GM12878 (cell line): ENCODE data around the gene PPP1R3E. TPM values are rescaled to one million over a fixed set of nuclear protein-coding genes. Genes with fewer than 3 reads are reported as not detected.

Experiments used
- ATAC-seq: fragments of 200-7000 bp; cut with Tn5 transposase; 3 replicates; pipeline ENCODE4 v1.9.1; 2020; ENCODE audit warnings: mild to moderate bottlenecking, moderate library complexity
- BruUV-seq: library from RNA; stranded (reverse); fragments of 400-500 nt; replicated peaks from 2 replicates; lab custom pipeline; 2021; lab: Mats Ljungman, UMichigan
- CTCF ChIA-PET: fragments of 300-600 bp; sonication (Branson Sonifier 250); formaldehyde crosslinking; extraction: SDS; loops from one replicate; lab custom pipeline; 2021; ENCODE audit warnings: inconsistent platforms; lab: Yijun Ruan, JAX
- POLR2A ChIA-PET: fragments of 350-600 bp; formaldehyde crosslinking; extraction: SDS; loops from one replicate; lab custom pipeline; 2021; ENCODE audit warnings: inconsistent platforms; lab: Charles Lee
- RAD21 ChIA-PET: fragments of 300-600 bp; sonication (Branson Sonifier 250); formaldehyde crosslinking; loops from one replicate; lab custom pipeline; 2023; ENCODE audit warnings: antibody characterized with exemption; ENCODE audit not compliant: unreplicated experiment; lab: Charles Lee
- SMC1A ChIA-PET: fragments of 300-600 bp; sonication (Branson Sonifier 250); formaldehyde crosslinking; loops from one replicate; lab custom pipeline; 2023; ENCODE audit not compliant: unreplicated experiment, uncharacterized antibody; lab: Charles Lee
- DNase-seq: peaks from one replicate; pipeline ENCODE4 v3.0.0-alpha.2; 2011; ENCODE audit warnings: low read depth, low spot score
- FAIRE-seq: peaks from 3 replicates; lab custom pipeline; 2011; peaks lifted over from hg19 to GRCh38; lab: Jason Lieb, UNC
- H2AFZ ChIP-seq: 2 replicates; pipeline ENCODE4 v1.6.0; 2011; ENCODE audit warnings: low read depth, low read length, control low read depth; ENCODE audit not compliant: control insufficient read depth
- H3K27ac ChIP-seq: 2 replicates; pipeline ENCODE4 v1.5.1; 2011; ENCODE audit warnings: control low read depth; ENCODE audit not compliant: control insufficient read depth, insufficient read depth
- H3K27me3 ChIP-seq, 2 experiments: replicated peaks in 1 of 2; 2 replicates each; pipeline versions ENCODE4 v1.6.0 to v1.6.1; 2011; ENCODE audit warnings: low read length in 1 of 2; ENCODE audit not compliant: control insufficient read depth in 2 of 2, insufficient read depth in 2 of 2
- H3K36me3 ChIP-seq, 2 experiments: 2 replicates each; pipeline ENCODE4 v1.5.1; 2011; ENCODE audit warnings: low read length in 1 of 2; ENCODE audit not compliant: control insufficient read depth in 2 of 2, insufficient read depth in 2 of 2
- H3K4me1 ChIP-seq: 2 replicates; pipeline ENCODE4 v1.6.1; 2011; ENCODE audit warnings: mild to moderate bottlenecking, low read length, moderate library complexity, mixed read lengths; ENCODE audit not compliant: control insufficient read depth, insufficient read depth
- H3K4me2 ChIP-seq: 2 replicates; pipeline ENCODE4 v1.6.0; 2011; ENCODE audit warnings: control low read depth; ENCODE audit not compliant: control insufficient read depth, insufficient read depth
- H3K4me3 ChIP-seq: fragments of 200-600 bp; sonication (generic); 2 replicates; pipeline ENCODE4 v1.5.1; 2016
- H3K79me2 ChIP-seq: 2 replicates; pipeline ENCODE4 v1.6.0; 2011; ENCODE audit warnings: low read length; ENCODE audit not compliant: control insufficient read depth, insufficient read depth
- H3K9ac ChIP-seq: 2 replicates; pipeline ENCODE4 v1.8.0; 2011; ENCODE audit warnings: low read length, control low read depth, mixed read lengths; ENCODE audit not compliant: control insufficient read depth, insufficient read depth
- H3K9me3 ChIP-seq: replicated peaks from 3 replicates; pipeline ENCODE4 v1.5.1; 2011; ENCODE audit warnings: mild to moderate bottlenecking, low read length; ENCODE audit not compliant: control insufficient read depth, insufficient read depth
- H4K20me1 ChIP-seq: 2 replicates; pipeline ENCODE4 v1.6.0; 2011; ENCODE audit not compliant: control insufficient read depth, insufficient read depth
- IRF3 ChIP-seq: fragments of 450-650 bp; IDR thresholded peaks from 2 replicates; pipeline ENCODE4 v1.6.1; 2014; ENCODE audit warnings: mild to moderate bottlenecking
- JUNB ChIP-seq: IDR thresholded peaks from 2 replicates; pipeline ENCODE4 v1.6.1; 2016; ENCODE audit warnings: antibody characterized with exemption, mild to moderate bottlenecking
- RAD51 ChIP-seq: fragments of 450-650 bp; IDR thresholded peaks from 2 replicates; pipeline ENCODE4 v1.6.1; 2016; ENCODE audit warnings: moderate library complexity, mild to moderate bottlenecking, inconsistent platforms
- RELB ChIP-seq: fragments of 450-650 bp; IDR thresholded peaks from 2 replicates; pipeline ENCODE4 v1.6.1; 2017; ENCODE audit warnings: low read depth, mild to moderate bottlenecking, moderate library complexity
- REST ChIP-seq: IDR thresholded peaks from 2 replicates; pipeline ENCODE4 v1.6.1; 2012; ENCODE audit warnings: mild to moderate bottlenecking, low read depth, low read length
- SP1 ChIP-seq: IDR thresholded peaks from one replicate; pipeline ENCODE4 v1.6.1; 2011; ENCODE audit warnings: low read depth, low read length
- TBL1XR1 ChIP-seq: IDR thresholded peaks from 2 replicates; pipeline ENCODE4 v1.6.1; 2012; ENCODE audit warnings: low read depth, low read length, improper control_type of control experiment
- ZNF274 ChIP-seq: IDR thresholded peaks from one replicate; pipeline ENCODE4 v1.8.0; 2011; ENCODE audit not compliant: insufficient read length, insufficient read depth
- WGBS: methylation state at CpG from one replicate; pipeline ENCODE4 v1.1.6; 2016; ENCODE audit warnings: low lambda C conversion rate; ENCODE audit not compliant: insufficient replicate concordance, insufficient coverage; ENCODE audit errors: missing lambda C conversion rate; 5-methylcytosine and 5-hydroxymethylcytosine counted together
- in situ Hi-C: fragments of 300-500 bp; cut with MboI; formaldehyde crosslinking; loops from 9 replicates; pipeline ENCODE4 v1.14.3; 2018; ENCODE audit warnings: mixed read lengths
- intact Hi-C: fragments of 100-400 bp; cut with micrococcal nuclease; formaldehyde crosslinking; loops from one replicate; pipeline ENCODE4 v1.14.2; 2022; ENCODE audit not compliant: unreplicated experiment
- polyA plus RNA-seq, 11 experiments: library from polyadenylated mRNA; depleted of rRNA in 4 of 11; unstranded in 6 of 11; stranded (reverse) in 5 of 11; fragments of >200 nt; fragmentation: Nextera tagmentation in 4 of 11; fragmentation: Illumina TruSeq in 1 of 11; extraction: Ambion mirVana in 4 of 11; extraction: Trizol in 1 of 11; gene quantifications; 1 replicate in 1 of 11; 2 replicates in 10 of 11; pipeline versions ENCODE4 v1.2.1 to v1.2.3, GENCODE V29; 2011 to 2016; ENCODE audit warnings: inconsistent platforms in 2 of 11, missing spikeins in 2 of 11, low read depth in 1 of 11
- total RNA-seq, 4 experiments: library from RNA; depleted of rRNA in 3 of 4; stranded (reverse); fragments of >200 nt in 3 of 4; fragmentation: Illumina TruSeq in 1 of 4; extraction: Trizol in 1 of 4; gene quantifications; 2 replicates each; pipeline versions ENCODE4 v1.2.1 to v1.2.3, GENCODE V29; 2013 to 2021

Gene PPP1R3E
- total and polyA plus RNA-seq, 10 of the 15 experiments (the other 5 are each of a cell fraction or from before 2014, with no cell fraction given), result 4.6 to 26.4 (median 7.1) TPM

- in situ Hi-C loops, result no loop called here
- ChIA-PET POLR2A (interaction anchor here (0.5 kb wide), 1 partner anchor 27 kb away, joined by 3 read pairs; no protein-coding TSS in a partner anchor), RAD21 (no interaction called here), SMC1A (interaction anchor here (1.2 kb wide), 1 partner anchor 137 kb away, joined by 3 read pairs; no protein-coding TSS in a partner anchor), CTCF (interaction anchor here (0.6 to 1.3 kb wide), 2 partner anchors 198 to 469 kb away, joined by 3 read pairs; no protein-coding TSS in a partner anchor)
- no peak for ATAC-seq
- DNase-seq, result no peak
- no peaks in the 10 kb centered on the region for H3K79me2 ChIP-seq
- TF ChIP-seq TBL1XR1 (no peak), IRF3 (no peak), ZNF274 (no peak), REST (no peak), RAD51 (no peak), JUNB (no peak), SP1 (no peak), RELB (no peak)
- intact Hi-C loops, result no loop called here
- no peaks in the 10 kb centered on the region for H3K9me3 ChIP-seq
- no peak overlapping the region for H3K9ac ChIP-seq
- BruUV-seq, result no TSS peak
- 67% methylated on average over 4 of the region's 5 CpGs for WGBS
- H4K20me1 ChIP-seq, result no peaks in the 10 kb centered on the region
- no peak overlapping the region for H3K27ac ChIP-seq
- H2AFZ ChIP-seq, result no peak overlapping the region
- no peaks in the 10 kb centered on the region for H3K4me1 ChIP-seq
- H3K36me3 ChIP-seq, result no peaks in the 10 kb centered on the region
- H3K4me2 ChIP-seq, result no peak overlapping the region
- FAIRE-seq, result no peak
- no peak overlapping the region for H3K4me3 ChIP-seq
- no peaks in the 10 kb centered on the region for H3K27me3 ChIP-seq
These were observed 44.4 kb downstream of the PPP1R3E start for GRCh38 chr14:23258256-23258655.
